Measurements from ENCODE around the gene CLK2.

Gene CLK2

DNA sequence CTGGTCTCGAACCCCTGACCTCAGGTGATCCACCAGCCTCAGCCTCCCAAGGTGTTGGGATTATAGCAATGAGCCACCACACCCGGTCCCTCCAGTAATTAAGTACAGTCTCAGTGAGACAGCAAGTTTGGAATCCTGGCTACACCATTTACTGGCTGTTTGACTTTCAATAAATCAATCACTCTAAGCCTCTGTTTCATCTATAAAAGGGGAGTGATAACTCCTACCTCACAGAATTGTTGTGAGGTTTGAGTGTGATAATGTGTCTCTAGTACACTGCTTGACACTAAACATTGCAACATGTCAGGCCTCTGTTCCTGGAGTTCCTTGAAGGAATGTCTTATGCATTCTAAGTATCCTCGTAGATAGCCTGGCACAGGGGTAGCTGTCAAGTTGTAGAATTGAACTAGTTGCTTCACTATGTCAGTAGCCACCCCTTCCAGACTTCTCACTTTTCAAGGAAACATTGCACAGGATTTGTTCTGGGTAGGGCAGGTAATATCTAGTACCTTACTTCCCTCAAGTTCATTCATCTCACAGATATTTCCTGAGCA is 30.4 kb downstream of the CLK2 start:
- Histone ChIP-seq H3K27me3 (replicated peaks; ENCODE audit: insufficient read depth, low read length) (no peaks in the 10 kb centered on the region), H2AFZ (ENCODE audit: low read length) (no peak overlapping the region), H4K20me1 (ENCODE audit: insufficient read depth, low read length) (no peaks in the 10 kb centered on the region), H3K9me2 (replicated peaks; ENCODE audit: insufficient read depth, low read length) (no peaks in the 10 kb centered on the region), H3K9me3 (replicated peaks; ENCODE audit: insufficient read depth, low read length) (no peaks in the 10 kb centered on the region), H3K79me2 (ENCODE audit: low read length) (0 out of 2 replicates have a peak, but pooled peaks cover 6% of the 10 kb centered on the region), H3K4me3 (ENCODE audit: low read length) (no peak overlapping the region), H3K36me3 (replicated peaks; ENCODE audit: insufficient read depth, low read length) (no peaks in the 10 kb centered on the region), H3K27ac (ENCODE audit: low read length) (no peak overlapping the region), H3K9ac (ENCODE audit: low read length) (no peak overlapping the region), H3K4me1 (ENCODE audit: low read length) (peaks cover 13% of the 10 kb centered on the region), H3F3A (ENCODE audit: insufficient read depth, low read length) (peaks cover 14% of the 10 kb centered on the region), H3K4me2 (ENCODE audit: low read depth, low read length) (no peak overlapping the region)
- TF ChIP-seq EZH2 (optimal IDR thresholded peaks at IDR 0.05; ENCODE audit: low read depth, low read length) (no peak), EZH2phosphoT487 (IDR thresholded peaks at IDR 0.05; ENCODE audit: low read length) (no peak)
- TF ChIP-seq, protein P1, sequence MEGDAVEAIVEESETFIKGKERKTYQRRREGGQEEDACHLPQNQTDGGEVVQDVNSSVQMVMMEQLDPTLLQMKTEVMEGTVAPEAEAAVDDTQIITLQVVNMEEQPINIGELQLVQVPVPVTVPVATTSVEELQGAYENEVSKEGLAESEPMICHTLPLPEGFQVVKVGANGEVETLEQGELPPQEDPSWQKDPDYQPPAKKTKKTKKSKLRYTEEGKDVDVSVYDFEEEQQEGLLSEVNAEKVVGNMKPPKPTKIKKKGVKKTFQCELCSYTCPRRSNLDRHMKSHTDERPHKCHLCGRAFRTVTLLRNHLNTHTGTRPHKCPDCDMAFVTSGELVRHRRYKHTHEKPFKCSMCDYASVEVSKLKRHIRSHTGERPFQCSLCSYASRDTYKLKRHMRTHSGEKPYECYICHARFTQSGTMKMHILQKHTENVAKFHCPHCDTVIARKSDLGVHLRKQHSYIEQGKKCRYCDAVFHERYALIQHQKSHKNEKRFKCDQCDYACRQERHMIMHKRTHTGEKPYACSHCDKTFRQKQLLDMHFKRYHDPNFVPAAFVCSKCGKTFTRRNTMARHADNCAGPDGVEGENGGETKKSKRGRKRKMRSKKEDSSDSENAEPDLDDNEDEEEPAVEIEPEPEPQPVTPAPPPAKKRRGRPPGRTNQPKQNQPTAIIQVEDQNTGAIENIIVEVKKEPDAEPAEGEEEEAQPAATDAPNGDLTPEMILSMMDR (IDR thresholded peaks at IDR 0.05; ENCODE audit: low read length): no peak
- DNase-seq: no peak

DNA sequence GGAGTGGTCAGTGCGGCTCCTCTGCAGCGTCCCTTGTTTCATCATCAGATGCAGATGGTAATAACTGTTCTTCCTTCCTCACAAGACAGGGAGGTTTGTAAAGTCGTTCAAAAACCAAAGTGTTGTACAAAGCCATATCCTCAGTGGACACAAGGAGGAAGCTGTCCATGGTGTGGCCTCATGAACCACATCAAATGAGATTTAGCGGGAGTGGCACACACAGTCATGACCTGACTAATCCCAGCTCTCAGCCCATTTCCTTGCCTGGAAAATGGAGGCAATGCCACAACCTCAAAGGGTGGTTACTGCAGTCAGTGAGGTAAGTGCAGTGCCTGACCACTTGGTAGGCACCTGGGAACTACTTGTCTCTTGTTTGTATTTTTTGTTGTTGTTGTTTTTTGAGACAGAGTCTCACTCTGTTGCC is 31.5 kb downstream of the CLK2 start:
- no peaks in the 10 kb centered on the region for H3K27me3 ChIP-seq (replicated peaks; ENCODE audit: insufficient read depth, low read length)
- no peak overlapping the region for H3K4me3 ChIP-seq (ENCODE audit: low read length)
- no peak for DNase-seq
- H4K20me1 ChIP-seq (ENCODE audit: insufficient read depth, low read length): no peaks in the 10 kb centered on the region
- H3K27ac ChIP-seq (ENCODE audit: low read length): no peak overlapping the region
- TF ChIP-seq EZH2phosphoT487 (IDR thresholded peaks at IDR 0.05; ENCODE audit: low read length) (no peak), EZH2 (optimal IDR thresholded peaks at IDR 0.05; ENCODE audit: low read depth, low read length) (no peak)
- TF ChIP-seq, protein P1 (IDR thresholded peaks at IDR 0.05; ENCODE audit: low read length): no peak
- peaks cover 13% of the 10 kb centered on the region for H3K4me1 ChIP-seq (ENCODE audit: low read length)
- 0 out of 2 replicates have a peak, but pooled peaks cover 6% of the 10 kb centered on the region for H3K79me2 ChIP-seq (ENCODE audit: low read length)
- H3K9me2 ChIP-seq (replicated peaks; ENCODE audit: insufficient read depth, low read length): no peaks in the 10 kb centered on the region
- H3K36me3 ChIP-seq (replicated peaks; ENCODE audit: insufficient read depth, low read length): no peaks in the 10 kb centered on the region
- H2AFZ ChIP-seq (ENCODE audit: low read length): peak overlapping the region; percentile 68
- H3F3A ChIP-seq (ENCODE audit: insufficient read depth, low read length): peaks cover 14% of the 10 kb centered on the region
- peak overlapping the region; percentile 37 for H3K4me2 ChIP-seq (ENCODE audit: low read depth, low read length)
- no peak overlapping the region for H3K9ac ChIP-seq (ENCODE audit: low read length)
- H3K9me3 ChIP-seq (replicated peaks; ENCODE audit: insufficient read depth, low read length): no peaks in the 10 kb centered on the region

DNA sequence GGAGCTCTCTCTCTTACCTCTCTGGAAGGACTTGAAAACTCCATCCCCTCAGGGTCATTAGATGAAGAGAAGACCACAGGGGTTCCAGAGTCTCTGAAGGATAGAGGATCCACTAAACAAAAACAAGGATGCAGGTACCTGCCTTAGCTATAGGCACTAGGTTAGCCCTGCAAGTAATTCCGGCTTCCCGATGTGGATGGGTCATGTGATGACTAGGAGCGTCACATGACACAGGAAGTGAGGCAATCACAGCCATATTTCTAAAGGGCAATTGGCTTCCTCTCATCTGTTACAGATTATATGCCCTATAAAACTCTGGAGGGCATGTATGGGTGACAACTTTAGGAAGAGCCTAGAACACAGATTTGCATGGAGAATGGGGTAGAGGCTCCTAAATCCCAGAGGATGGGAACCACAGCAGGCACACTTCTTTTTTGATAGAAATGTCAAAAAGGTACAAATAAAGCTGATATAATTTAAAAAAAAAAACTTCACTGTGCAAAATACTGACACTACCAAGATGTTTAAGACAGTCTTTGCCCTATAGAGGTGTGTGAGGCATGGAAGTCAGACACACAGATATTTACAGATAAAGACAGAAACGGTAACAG is 32.1 kb downstream of the CLK2 start:
- H4K20me1 ChIP-seq (ENCODE audit: insufficient read depth, low read length): no peaks in the 10 kb centered on the region
- peaks cover 13% of the 10 kb centered on the region for H3K4me1 ChIP-seq (ENCODE audit: low read length)
- H3F3A ChIP-seq (ENCODE audit: insufficient read depth, low read length): peaks cover 14% of the 10 kb centered on the region
- H3K79me2 ChIP-seq (ENCODE audit: low read length): 0 out of 2 replicates have a peak, but pooled peaks cover 6% of the 10 kb centered on the region
- H2AFZ ChIP-seq (ENCODE audit: low read length): peak overlapping the region; percentile 68
- H3K27ac ChIP-seq (ENCODE audit: low read length): no peak overlapping the region
- peak; percentile 89 for DNase-seq
- no peaks in the 10 kb centered on the region for H3K36me3 ChIP-seq (replicated peaks; ENCODE audit: insufficient read depth, low read length)
- H3K9me3 ChIP-seq (replicated peaks; ENCODE audit: insufficient read depth, low read length): no peaks in the 10 kb centered on the region
- peak overlapping the region; percentile 30; the same call in 1 of the 2 replicates for H3K9ac ChIP-seq (ENCODE audit: low read length)
- TF ChIP-seq EZH2 (optimal IDR thresholded peaks at IDR 0.05; ENCODE audit: low read depth, low read length): no peak
- TF ChIP-seq, protein P1 (IDR thresholded peaks at IDR 0.05; ENCODE audit: low read length): no peak
- TF ChIP-seq EZH2phosphoT487 (IDR thresholded peaks at IDR 0.05; ENCODE audit: low read length): no peak
- peak overlapping the region; percentile 37 for H3K4me2 ChIP-seq (ENCODE audit: low read depth, low read length)
- H3K4me3 ChIP-seq (ENCODE audit: low read length): peak overlapping the region; percentile 58
- no peaks in the 10 kb centered on the region for H3K9me2 ChIP-seq (replicated peaks; ENCODE audit: insufficient read depth, low read length)
- no peaks in the 10 kb centered on the region for H3K27me3 ChIP-seq (replicated peaks; ENCODE audit: insufficient read depth, low read length)

Measured in MM.1S (cell line).